HG03520 (cell line): ENCODE data around the gene TMSB15C.

Source experiments
- ATAC-seq: cut with Tn5 transposase; IDR thresholded peaks from one replicate; pipeline ENCODE4 v1.9.1; 2021; ENCODE audit warnings: mild to moderate bottlenecking, moderate library complexity; ENCODE audit not compliant: unreplicated experiment

TMSB15C gene

GRCh38 chrX:104047171-104047570, 28.9 kb downstream of the TMSB15C start:
- no peak for ATAC-seq

- ATAC-seq: no peak
Measured at GRCh38 chrX:104045642-104046041, 30.4 kb downstream of the TMSB15C start.

- no peak for ATAC-seq
Measured at GRCh38 chrX:104041003-104041402, 35.0 kb downstream of the TMSB15C start.

- ATAC-seq: no peak
Measured at GRCh38 chrX:104039689-104040505, 36.1 kb downstream of the TMSB15C start, which contains the start of gene H2BW2. H2BW2 (plus strand) TSS chrX:104039956; CDS start chrX:104039995, 39 bp downstream.
